HG03575 (cell line): ENCODE measurements around the gene NOP14.
"Not testable (repeated sequence)": the region's sequence is repeated elsewhere in the genome, so short reads cannot be mapped to it uniquely, and the experiment has no call there.

Source experiments
- ATAC-seq: cut with Tn5 transposase; IDR thresholded peaks from one replicate; pipeline ENCODE4 v1.9.1; 2021; ENCODE audit not compliant: unreplicated experiment, insufficient number of reproducible peaks, low FRiP score; ENCODE audit errors: extremely low read depth

Gene NOP14

GRCh38 chr4:2963175-2963965 lies at the start of gene NOP14, which contains the start of gene GRK4:
NOP14 (minus strand) TSS chr4:2963406; CDS start chr4:2963319, 87 bp downstream.
GRK4 (plus strand) TSS chr4:2963571; CDS start chr4:2964071, 500 bp downstream.
- ATAC-seq, result peak; percentile 42

- no peak for ATAC-seq
These were observed 48.4 kb upstream of the NOP14 start for GRCh38 chr4:3011456-3012220.

- ATAC-seq, result no peak
These were observed 47.8 kb upstream of the NOP14 start for GRCh38 chr4:3010998-3011397.

GRCh38 chr4:3010577-3010976 lies 47.4 kb upstream of the NOP14 start:
- no peak for ATAC-seq

GRCh38 chr4:3009422-3009821 lies 46.2 kb upstream of the NOP14 start:
- ATAC-seq, result no peak

DNA sequence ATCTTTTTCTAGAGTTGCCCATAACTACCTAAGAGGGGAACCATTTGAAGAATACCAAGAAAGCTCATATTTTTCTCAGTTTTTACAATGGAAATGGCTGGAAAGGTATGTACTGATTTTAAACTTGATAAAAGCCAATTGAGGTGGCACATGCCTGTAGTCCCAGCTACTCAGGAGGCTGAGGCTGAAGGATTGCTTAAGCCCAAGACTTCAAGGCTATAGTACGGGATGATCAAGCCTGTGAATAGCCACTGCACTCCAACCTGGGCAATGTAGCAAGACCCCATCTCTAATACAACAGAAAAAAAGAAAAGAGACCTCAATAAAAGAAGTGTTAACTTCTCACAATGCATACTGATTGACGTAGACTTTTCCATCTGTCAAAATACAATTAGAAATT lies 44.5 kb upstream of the NOP14 start:
- no peak for ATAC-seq

DNA sequence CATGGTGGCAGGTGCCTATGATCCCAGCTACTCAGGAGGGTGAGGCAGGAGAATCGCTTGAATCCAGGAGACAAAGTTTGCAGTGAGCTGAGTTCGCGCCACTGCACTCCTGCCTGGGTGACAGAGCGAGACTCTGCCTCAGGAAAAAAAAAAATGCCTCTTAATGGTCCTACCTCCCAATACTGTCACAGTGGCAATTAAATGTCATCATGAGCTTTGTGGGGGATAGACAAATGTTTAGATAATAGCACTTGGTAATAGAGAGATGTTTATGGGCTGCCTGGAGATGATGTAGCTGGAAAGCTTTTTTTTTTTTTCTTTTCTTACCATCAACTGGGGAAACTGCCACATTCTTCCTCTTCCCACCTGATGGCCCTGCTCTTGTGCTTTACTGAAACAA lies 33.2 kb upstream of the NOP14 start:
- ATAC-seq, result no peak

GRCh38 chr4:2995546-2996265 lies 32.5 kb upstream of the NOP14 start:
- no peak for ATAC-seq

GRCh38 chr4:2994917-2995316 lies 31.7 kb upstream of the NOP14 start:
- no peak for ATAC-seq

DNA sequence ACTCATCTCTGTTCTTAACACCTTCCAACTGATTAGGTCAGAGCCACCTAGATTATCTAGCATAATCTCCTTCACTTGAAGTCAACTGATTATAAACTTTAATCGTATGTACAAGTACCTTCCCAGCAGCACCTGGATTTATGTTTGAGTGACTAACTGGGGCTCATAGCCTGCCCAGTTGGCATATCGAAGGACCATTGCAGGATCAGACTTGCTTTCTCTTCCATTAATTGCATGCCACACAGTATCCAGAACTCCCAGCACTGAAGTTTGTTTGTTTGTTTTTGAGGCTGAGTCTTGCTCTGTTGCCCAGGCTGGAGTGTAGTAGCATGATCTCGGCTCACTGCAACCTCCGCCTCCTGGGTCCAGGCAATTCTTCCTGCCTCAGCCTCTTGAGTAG lies 28.0 kb upstream of the NOP14 start:
- no peak for ATAC-seq

DNA sequence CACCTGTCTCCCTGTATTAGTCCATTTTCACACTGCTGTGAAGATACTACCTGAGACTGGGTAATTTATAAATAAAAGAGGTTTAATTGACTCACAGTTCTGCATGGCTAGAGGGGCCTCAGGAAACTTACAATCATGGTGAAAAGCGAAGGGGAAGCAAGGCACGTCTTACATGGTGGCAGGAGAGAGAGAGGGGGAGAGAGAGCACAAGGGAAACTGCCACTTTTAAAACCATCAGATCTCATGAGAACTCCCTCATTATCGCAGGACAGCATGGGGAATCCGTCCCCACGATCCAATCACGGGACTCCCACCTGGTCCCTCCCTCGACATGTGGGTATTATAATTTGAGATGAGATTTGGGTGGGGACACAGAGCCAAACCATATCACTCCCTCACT lies 20.5 kb upstream of the NOP14 start:
- ATAC-seq, result not testable (repeated sequence)

DNA sequence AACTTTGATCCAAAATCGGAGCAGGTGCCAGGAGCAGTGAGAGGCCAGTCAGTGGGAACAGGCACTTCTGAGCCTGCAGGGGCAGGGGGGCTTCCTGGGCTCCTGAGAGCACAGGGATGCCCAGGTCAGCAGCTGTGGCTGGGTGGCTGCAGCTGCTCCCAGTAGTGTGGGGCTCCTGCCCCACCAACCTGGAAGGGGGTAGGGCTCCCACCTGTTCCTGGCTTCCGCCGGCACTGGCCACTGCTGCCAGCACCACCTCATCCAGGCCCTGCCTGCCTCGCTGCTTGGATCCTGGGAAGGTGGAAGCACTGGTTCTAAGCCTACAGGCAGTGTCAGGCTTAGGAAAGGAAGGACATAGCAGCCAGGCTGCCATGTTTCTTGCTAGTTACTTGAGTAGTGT lies 18.8 kb upstream of the NOP14 start:
- ATAC-seq, result no peak

DNA sequence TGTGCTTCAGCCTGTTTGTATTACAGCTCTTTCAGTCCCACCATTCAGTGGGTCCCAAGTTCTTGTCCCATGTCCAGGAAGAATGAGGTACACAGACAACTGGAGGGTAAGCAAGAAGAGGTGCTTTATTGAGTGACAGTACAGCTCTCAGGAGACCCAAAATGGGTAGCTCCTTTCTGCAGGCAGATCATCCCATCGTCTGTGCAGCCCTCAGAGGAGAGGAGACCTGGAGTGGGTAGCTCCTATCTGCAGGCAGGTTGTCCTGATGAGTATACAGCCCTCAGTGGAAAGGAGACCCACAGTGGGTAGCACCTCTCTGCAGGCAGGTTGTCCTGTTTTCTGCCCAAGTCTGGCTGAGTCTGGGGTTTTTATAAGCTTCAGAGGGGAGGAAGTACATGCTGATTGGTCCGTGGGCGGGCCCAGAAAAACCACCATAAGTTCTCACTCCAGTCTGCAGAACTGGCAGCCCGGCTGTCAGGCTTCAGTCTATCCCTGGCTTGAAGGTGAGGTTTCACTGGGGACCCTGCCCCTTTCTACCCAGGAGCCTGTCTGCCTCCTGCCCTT lies 18.1 kb upstream of the NOP14 start:
- ATAC-seq, result no peak

DNA sequence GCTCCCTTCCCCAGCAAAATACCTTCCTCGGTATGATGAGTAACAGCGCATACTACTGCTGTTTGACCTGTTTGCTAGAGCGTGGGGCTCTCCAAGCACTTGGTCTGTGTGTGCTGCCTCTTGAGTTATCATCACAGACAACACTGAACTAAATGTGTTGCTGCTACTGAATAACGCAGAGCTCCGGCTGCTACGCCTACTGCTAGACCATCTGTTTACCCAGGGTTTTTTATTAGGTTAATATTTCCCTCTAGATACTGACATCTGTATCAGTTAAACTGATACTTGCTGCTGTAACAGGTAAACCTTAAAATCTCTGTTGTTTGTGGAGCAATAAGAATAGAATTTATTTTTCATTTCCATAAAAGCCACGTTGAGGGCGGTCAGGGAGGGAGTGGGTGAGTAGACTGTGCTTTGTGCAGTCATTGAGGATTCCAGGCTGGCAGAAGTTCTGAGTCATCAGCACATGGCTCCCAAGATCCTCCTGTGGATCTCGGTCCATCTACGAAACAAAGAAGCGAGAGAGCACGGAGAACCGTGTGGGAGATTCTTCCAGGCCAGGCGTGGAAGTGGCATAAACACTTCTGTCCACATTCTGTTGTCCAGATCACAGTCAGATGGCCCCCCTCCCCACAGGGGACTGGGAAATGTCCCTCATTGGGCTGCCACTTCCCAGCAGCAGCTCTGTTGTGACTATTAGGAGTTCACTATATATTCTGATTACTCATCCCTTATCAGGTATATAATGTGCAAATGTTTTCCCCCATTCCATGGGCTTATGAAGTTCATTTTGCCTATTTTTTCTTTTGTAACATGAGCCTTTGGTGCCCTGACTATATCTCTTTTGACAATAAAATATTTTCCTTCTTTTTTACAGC lies 14.2 kb upstream of the NOP14 start:
- ATAC-seq, result no peak

DNA sequence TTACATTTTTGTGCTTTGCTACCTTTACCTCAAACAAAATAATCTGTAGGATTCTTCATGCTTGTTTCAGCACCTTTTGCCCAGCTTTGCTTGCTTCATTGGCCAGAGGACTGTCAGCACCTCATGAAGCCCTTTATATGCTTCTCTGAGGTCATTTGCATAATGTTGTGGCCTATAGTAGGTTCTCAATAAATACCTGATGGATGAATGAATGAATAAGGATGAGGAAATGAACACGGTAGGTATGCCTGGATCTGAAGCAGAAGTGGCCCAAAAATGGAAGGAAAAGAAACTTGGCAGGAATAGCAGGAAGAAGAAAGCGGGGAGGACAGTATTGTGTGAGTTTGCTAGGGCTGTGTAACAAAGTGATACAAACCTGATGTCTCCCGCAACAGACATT lies 8.1 kb upstream of the NOP14 start:
- no peak for ATAC-seq

GRCh38 chr4:2968381-2968780 lies 5.2 kb upstream of the NOP14 start:
- no peak for ATAC-seq

GRCh38 chr4:2965262-2965661 lies 2.1 kb upstream of the NOP14 start:
- no peak for ATAC-seq

- no peak for ATAC-seq
These were observed 1.6 kb upstream of the NOP14 start for GRCh38 chr4:2964706-2965258.
